Activated T-helper 1 cell treated with anti-CD3 and anti-CD28 coated beads, Interleukin-12 subunit alpha, Interleukin-12 subunit beta, Interleukin-2, Interleukin-4 antibody, amounts not matched to agents 30 ng/mL and 10 ng/mL and 1 ng/mL, durations not matched to agents 14 hours and 24 hours and 36 hours (primary cell): ENCODE measurements around the gene GARRE1. TPM values are rescaled to one million over a fixed set of nuclear protein-coding genes. Genes with fewer than 3 reads are reported as not detected.

ENCODE experiments used
- DNase-seq: peaks from one replicate; pipeline ENCODE4 v3.0.0; 2021; ENCODE audit warnings: low spot score
- H3K27ac Mint-ChIP-seq: one replicate; pipeline ENCODE4 v1.8.0; 2021; ENCODE audit warnings: mild to moderate bottlenecking, mixed read lengths
- H3K27me3 Mint-ChIP-seq: one replicate; pipeline ENCODE4 v1.8.0; 2022; ENCODE audit warnings: mild to moderate bottlenecking, moderate library complexity, mixed read lengths; ENCODE audit not compliant: insufficient read depth
- H3K36me3 Mint-ChIP-seq: one replicate; pipeline ENCODE4 v1.8.0; 2021; ENCODE audit warnings: low read depth, mixed read lengths
- H3K4me1 Mint-ChIP-seq: one replicate; pipeline ENCODE4 v1.8.0; 2021; ENCODE audit warnings: low read depth, mixed read lengths
- H3K4me3 Mint-ChIP-seq: one replicate; pipeline ENCODE4 v1.8.0; 2021; ENCODE audit warnings: mild to moderate bottlenecking, moderate library complexity, mixed read lengths
- H3K9me3 Mint-ChIP-seq: one replicate; pipeline ENCODE4 v1.8.0; 2021; ENCODE audit warnings: mixed read lengths
- intact Hi-C: fragments of 100-400 bp; cut with micrococcal nuclease; formaldehyde crosslinking; loops from one replicate; pipeline ENCODE4 v1.15.1; 2024
- total RNA-seq: library from RNA; stranded (reverse); gene quantifications from 2 replicates; pipeline ENCODE4 v1.2.3, GENCODE V29; 2022

GARRE1 gene
- total RNA-seq, 1 donor from 2014 or later, result 13.1 TPM

- H3K27me3 Mint-ChIP-seq, result no peaks in the 10 kb centered on the region
- no peaks in the 10 kb centered on the region for H3K36me3 Mint-ChIP-seq
- H3K27ac Mint-ChIP-seq, result no peak overlapping the region
- no peak overlapping the region for H3K4me3 Mint-ChIP-seq
- intact Hi-C loops, result no loop called here
- no peaks in the 10 kb centered on the region for H3K9me3 Mint-ChIP-seq
- no peak for DNase-seq
- H3K4me1 Mint-ChIP-seq, result no peaks in the 10 kb centered on the region
These were observed 40.7 kb downstream of the GARRE1 start for GRCh38 chr19:34295103-34295502.

- no peak overlapping the region for H3K27ac Mint-ChIP-seq
- H3K36me3 Mint-ChIP-seq, result no peaks in the 10 kb centered on the region
- H3K4me1 Mint-ChIP-seq, result no peaks in the 10 kb centered on the region
- no peak overlapping the region for H3K4me3 Mint-ChIP-seq
- intact Hi-C loops, result no loop called here
- no peaks in the 10 kb centered on the region for H3K27me3 Mint-ChIP-seq
- no peak for DNase-seq
- no peaks in the 10 kb centered on the region for H3K9me3 Mint-ChIP-seq
These were observed 44.7 kb downstream of the GARRE1 start for GRCh38 chr19:34298891-34299520.

- no peak for DNase-seq
- H3K4me1 Mint-ChIP-seq, result no peaks in the 10 kb centered on the region
- no peaks in the 10 kb centered on the region for H3K9me3 Mint-ChIP-seq
- H3K4me3 Mint-ChIP-seq, result no peak overlapping the region
- no peaks in the 10 kb centered on the region for H3K36me3 Mint-ChIP-seq
- intact Hi-C loops, result no loop called here
- no peaks in the 10 kb centered on the region for H3K27me3 Mint-ChIP-seq
- H3K27ac Mint-ChIP-seq, result no peak overlapping the region
These were observed 45.2 kb downstream of the GARRE1 start for GRCh38 chr19:34299576-34299975.

- Mint-ChIP-seq H3K4me3 (no peak overlapping the region), H3K4me1 (no peaks in the 10 kb centered on the region), H3K27me3 (no peaks in the 10 kb centered on the region), H3K9me3 (no peaks in the 10 kb centered on the region), H3K27ac (no peak overlapping the region), H3K36me3 (no peaks in the 10 kb centered on the region)
- intact Hi-C loops, result no loop called here
- no peak for DNase-seq
These were observed 46.0 kb downstream of the GARRE1 start for GRCh38 chr19:34300380-34300779.

GRCh38 chr19:34300962-34301361, 46.6 kb downstream of the GARRE1 start:
- Mint-ChIP-seq H3K9me3 (no peaks in the 10 kb centered on the region), H3K27ac (no peak overlapping the region), H3K4me1 (no peaks in the 10 kb centered on the region), H3K4me3 (no peak overlapping the region), H3K27me3 (no peaks in the 10 kb centered on the region), H3K36me3 (no peaks in the 10 kb centered on the region)
- intact Hi-C loops, result no loop called here
- DNase-seq, result no peak

Other genes starting within 250 kb of the GARRE1 start
- gene LSM14A, start 82.0 kb upstream of the GARRE1 start, total RNA-seq, result 118 and 121 TPM in 2 replicates
- 502 and 509 TPM in 2 replicates for gene GPI, start 110.6 kb downstream of the GARRE1 start, total RNA-seq
- 51.3 and 52.3 TPM in 2 replicates for gene PDCD2L, start 149.8 kb downstream of the GARRE1 start, total RNA-seq
- gene UBA2, start 173.8 kb downstream of the GARRE1 start, total RNA-seq, result 173 and 175 TPM in 2 replicates
- gene WTIP, start 227.2 kb downstream of the GARRE1 start, total RNA-seq, result 0.39 and 0.86 TPM in 2 replicates